WTC11 (cell line): ENCODE measurements around the gene MYO9A. TPM values are rescaled to one million over a fixed set of nuclear protein-coding genes. Genes with fewer than 3 reads are reported as not detected.

ENCODE experiments used
- ATAC-seq: fragments of 200-7000 bp; cut with Tn5 transposase; 2 replicates; pipeline ENCODE4 v1.10.0; 2021; ENCODE audit warnings: mild to moderate bottlenecking, moderate library complexity
- CTCF ChIA-PET: fragments of 300-600 bp; sonication (Branson Sonifier 250); formaldehyde crosslinking; loops from one replicate; lab custom pipeline; 2021; ENCODE audit warnings: antibody characterized with exemption; lab: Charles Lee
- POLR2A ChIA-PET: fragments of 350-600 bp; sonication (Branson Sonifier 250); formaldehyde crosslinking; loops from one replicate; lab custom pipeline; 2021; ENCODE audit warnings: antibody characterized with exemption; lab: Charles Lee
- DNase-seq: peaks from one replicate; pipeline ENCODE4 v3.0.0; 2021; ENCODE audit warnings: low spot score
- H3K27ac Mint-ChIP-seq: 2 replicates; pipeline ENCODE4 v1.8.0; 2021; ENCODE audit warnings: mixed read lengths
- H3K27me3 Mint-ChIP-seq: 2 replicates; pipeline ENCODE4 v1.8.0; 2021; ENCODE audit warnings: low read depth, mild to moderate bottlenecking, moderate library complexity, mixed read lengths
- H3K36me3 Mint-ChIP-seq: 2 replicates; pipeline ENCODE4 v1.8.0; 2021; ENCODE audit warnings: mixed read lengths
- H3K4me1 Mint-ChIP-seq: 2 replicates; pipeline ENCODE4 v1.8.0; 2022; ENCODE audit warnings: mixed read lengths
- H3K4me3 Mint-ChIP-seq: 2 replicates; pipeline ENCODE4 v1.8.0; 2021; ENCODE audit warnings: mild to moderate bottlenecking, moderate library complexity, mixed read lengths
- H3K9me3 Mint-ChIP-seq: 2 replicates; pipeline ENCODE4 v1.8.0; 2021; ENCODE audit warnings: mixed read lengths
- AR ChIP-seq: fragments of 250-450 bp; sonication (Bioruptor Pico); IDR thresholded peaks from 2 replicates; pipeline ENCODE4 v1.9.0; 2021; ENCODE audit warnings: mild to moderate bottlenecking
- CTCF ChIP-seq: fragments of 200-600 bp; IDR thresholded peaks from 2 replicates; pipeline ENCODE4 v1.8.0; 2022; ENCODE audit warnings: antibody characterized with exemption
- E2F5 ChIP-seq: sonication (generic); formaldehyde crosslinking; IDR thresholded peaks from 2 replicates; pipeline ENCODE4 v1.8.1; 2022; ENCODE audit warnings: mild to moderate bottlenecking, moderate library complexity, missing genetic modification reagents
- EMX1 ChIP-seq: fragments of 250-450 bp; sonication (Bioruptor Pico); IDR thresholded peaks from 2 replicates; pipeline ENCODE4 v1.8.0; 2021; ENCODE audit warnings: mild to moderate bottlenecking
- ETV6 ChIP-seq: sonication (generic); formaldehyde crosslinking; IDR thresholded peaks from 2 replicates; pipeline ENCODE4 v1.8.1; 2022; ENCODE audit warnings: mild to moderate bottlenecking, missing genetic modification reagents
- FOXJ3 ChIP-seq: sonication (generic); formaldehyde crosslinking; IDR thresholded peaks from 2 replicates; pipeline ENCODE4 v1.9.0; 2021; ENCODE audit warnings: missing genetic modification reagents, mild to moderate bottlenecking, borderline replicate concordance
- GABPB1 ChIP-seq: sonication (generic); formaldehyde crosslinking; IDR thresholded peaks from 2 replicates; pipeline ENCODE4 v1.8.1; 2023; ENCODE audit warnings: mild to moderate bottlenecking, missing genetic modification reagents
- IRF1 ChIP-seq: sonication (generic); formaldehyde crosslinking; IDR thresholded peaks from 2 replicates; pipeline ENCODE4 v1.8.0; 2023; ENCODE audit warnings: missing genetic modification reagents
- IRF2 ChIP-seq: sonication (generic); formaldehyde crosslinking; IDR thresholded peaks from 2 replicates; pipeline ENCODE4 v1.8.0; 2022; ENCODE audit warnings: low read depth, missing genetic modification reagents, borderline replicate concordance
- JUN ChIP-seq: sonication (generic); formaldehyde crosslinking; IDR thresholded peaks from 2 replicates; pipeline ENCODE4 v1.8.0; 2023; ENCODE audit warnings: mild to moderate bottlenecking, missing genetic modification reagents
- MXD4 ChIP-seq: fragments of 250-450 bp; sonication (Bioruptor Pico); IDR thresholded peaks from 2 replicates; pipeline ENCODE4 v1.8.0; 2021; ENCODE audit warnings: mild to moderate bottlenecking, moderate library complexity, borderline replicate concordance
- TEAD4 ChIP-seq: sonication (generic); formaldehyde crosslinking; IDR thresholded peaks from 2 replicates; pipeline ENCODE4 v1.8.0; 2022; ENCODE audit warnings: mild to moderate bottlenecking, missing genetic modification reagents
- ZNF396 ChIP-seq: fragments of 250-450 bp; sonication (Bioruptor Pico); IDR thresholded peaks from 2 replicates; pipeline ENCODE4 v1.8.0; 2021; ENCODE audit warnings: mild to moderate bottlenecking, moderate library complexity, borderline replicate concordance
- ZNF671 ChIP-seq: fragments of 250-450 bp; sonication (Bioruptor Pico); IDR thresholded peaks from 2 replicates; pipeline ENCODE4 v1.8.0; 2021; ENCODE audit warnings: mild to moderate bottlenecking
- total RNA-seq: library from RNA; stranded (reverse); gene quantifications from 3 replicates; pipeline ENCODE4 v1.2.3, GENCODE V29; 2021
- TF ChIP-seq, protein P1 (sequence below): fragments of 250-450 bp; sonication (Bioruptor Pico); IDR thresholded peaks from 2 replicates; pipeline ENCODE4 v1.9.0; 2021; ENCODE audit warnings: mild to moderate bottlenecking, borderline replicate concordance
- TF ChIP-seq, protein P2 (sequence below): fragments of 250-450 bp; sonication (Bioruptor Pico); IDR thresholded peaks from 2 replicates; pipeline ENCODE4 v2.1.2; 2022; ENCODE audit warnings: mild to moderate bottlenecking, moderate library complexity
- TF ChIP-seq, protein P3 (sequence below): sonication (generic); formaldehyde crosslinking; IDR thresholded peaks from 2 replicates; pipeline ENCODE4 v1.8.0; 2022; ENCODE audit warnings: mild to moderate bottlenecking, missing genetic modification reagents
- TF ChIP-seq, protein P4 (sequence below): sonication (generic); formaldehyde crosslinking; IDR thresholded peaks from 2 replicates; pipeline ENCODE4 v1.8.0; 2022; ENCODE audit warnings: mild to moderate bottlenecking, missing genetic modification reagents

The MYO9A gene
- total RNA-seq, 1 experiment from 2014 or later = 23.5 TPM

DNA sequence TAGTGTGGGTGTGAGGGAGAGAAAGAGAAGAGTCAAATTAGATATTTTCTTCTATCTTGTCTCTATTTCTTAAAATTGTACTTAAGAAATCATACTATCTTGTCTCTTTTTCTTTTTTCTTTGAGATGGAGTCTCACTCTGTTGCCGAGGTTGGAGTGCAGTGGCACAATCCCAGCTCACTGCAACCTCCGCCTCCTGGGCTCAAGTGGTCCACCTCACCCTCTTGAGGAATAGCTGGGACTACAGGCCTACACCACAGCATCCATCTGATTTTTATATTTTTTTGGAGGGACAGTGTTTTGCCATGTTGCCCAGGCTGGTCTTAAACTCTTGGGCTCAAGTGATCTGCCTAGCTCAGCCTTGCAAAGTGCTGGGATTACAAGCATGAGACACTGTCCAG lies 104.2 kb downstream of the MYO9A start (continued):
- TF ChIP-seq CTCF (no peak), IRF2 (CRISPR knock-in tag) (no peak), EMX1 (CRISPR knock-in tag) (no peak), TEAD4 (CRISPR knock-in tag) (no peak), GABPB1 (CRISPR knock-in tag) (no peak), JUN (no peak), AR (CRISPR knock-in tag) (no peak)

DNA sequence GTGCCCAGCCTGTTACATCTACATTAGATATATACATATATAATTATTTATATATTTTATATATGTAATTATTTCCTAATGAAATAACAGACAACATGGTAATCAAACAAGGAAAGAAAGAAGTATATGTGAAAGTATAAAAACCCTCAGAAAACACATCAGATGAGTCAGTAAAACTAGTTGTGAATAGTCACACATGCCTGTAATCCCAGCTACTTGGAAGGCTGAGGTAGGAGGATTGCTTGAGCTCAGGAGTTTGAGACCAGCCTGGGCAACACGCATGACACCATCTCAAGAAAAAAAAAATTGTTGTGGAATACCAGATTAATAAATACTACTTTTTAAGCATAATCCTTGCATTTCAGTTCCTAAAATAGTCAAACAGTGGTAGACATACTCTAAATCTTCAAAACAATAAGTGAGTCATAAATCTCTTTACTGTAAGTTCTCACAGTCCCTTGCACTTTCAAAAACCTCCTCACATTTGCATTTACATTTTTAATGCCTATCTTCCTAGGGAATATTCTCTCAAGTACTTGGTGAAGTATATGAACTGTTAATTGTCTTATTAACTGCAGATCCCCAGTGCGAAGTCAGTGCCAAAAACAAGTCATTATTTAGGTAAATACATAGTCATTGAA lies 106.5 kb downstream of the MYO9A start:
- CTCF ChIA-PET = no interaction called here

More for the DNA sequence above, 106.5 kb downstream of the MYO9A start:
- Mint-ChIP-seq H3K27me3 (no peaks in the 10 kb centered on the region), H3K36me3 (no peaks in the 10 kb centered on the region), H3K4me1 (no peaks in the 10 kb centered on the region), H3K9me3 (no peaks in the 10 kb centered on the region), H3K4me3 (no peak overlapping the region), H3K27ac (no peak overlapping the region)
- no peak for DNase-seq
- ATAC-seq = no peak
- POLR2A ChIA-PET = no interaction called here
- TF ChIP-seq, protein P1, sequence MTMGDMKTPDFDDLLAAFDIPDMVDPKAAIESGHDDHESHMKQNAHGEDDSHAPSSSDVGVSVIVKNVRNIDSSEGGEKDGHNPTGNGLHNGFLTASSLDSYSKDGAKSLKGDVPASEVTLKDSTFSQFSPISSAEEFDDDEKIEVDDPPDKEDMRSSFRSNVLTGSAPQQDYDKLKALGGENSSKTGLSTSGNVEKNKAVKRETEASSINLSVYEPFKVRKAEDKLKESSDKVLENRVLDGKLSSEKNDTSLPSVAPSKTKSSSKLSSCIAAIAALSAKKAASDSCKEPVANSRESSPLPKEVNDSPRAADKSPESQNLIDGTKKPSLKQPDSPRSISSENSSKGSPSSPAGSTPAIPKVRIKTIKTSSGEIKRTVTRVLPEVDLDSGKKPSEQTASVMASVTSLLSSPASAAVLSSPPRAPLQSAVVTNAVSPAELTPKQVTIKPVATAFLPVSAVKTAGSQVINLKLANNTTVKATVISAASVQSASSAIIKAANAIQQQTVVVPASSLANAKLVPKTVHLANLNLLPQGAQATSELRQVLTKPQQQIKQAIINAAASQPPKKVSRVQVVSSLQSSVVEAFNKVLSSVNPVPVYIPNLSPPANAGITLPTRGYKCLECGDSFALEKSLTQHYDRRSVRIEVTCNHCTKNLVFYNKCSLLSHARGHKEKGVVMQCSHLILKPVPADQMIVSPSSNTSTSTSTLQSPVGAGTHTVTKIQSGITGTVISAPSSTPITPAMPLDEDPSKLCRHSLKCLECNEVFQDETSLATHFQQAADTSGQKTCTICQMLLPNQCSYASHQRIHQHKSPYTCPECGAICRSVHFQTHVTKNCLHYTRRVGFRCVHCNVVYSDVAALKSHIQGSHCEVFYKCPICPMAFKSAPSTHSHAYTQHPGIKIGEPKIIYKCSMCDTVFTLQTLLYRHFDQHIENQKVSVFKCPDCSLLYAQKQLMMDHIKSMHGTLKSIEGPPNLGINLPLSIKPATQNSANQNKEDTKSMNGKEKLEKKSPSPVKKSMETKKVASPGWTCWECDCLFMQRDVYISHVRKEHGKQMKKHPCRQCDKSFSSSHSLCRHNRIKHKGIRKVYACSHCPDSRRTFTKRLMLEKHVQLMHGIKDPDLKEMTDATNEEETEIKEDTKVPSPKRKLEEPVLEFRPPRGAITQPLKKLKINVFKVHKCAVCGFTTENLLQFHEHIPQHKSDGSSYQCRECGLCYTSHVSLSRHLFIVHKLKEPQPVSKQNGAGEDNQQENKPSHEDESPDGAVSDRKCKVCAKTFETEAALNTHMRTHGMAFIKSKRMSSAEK (CRISPR knock-in tag) = no peak
- TF ChIP-seq, protein P2, sequence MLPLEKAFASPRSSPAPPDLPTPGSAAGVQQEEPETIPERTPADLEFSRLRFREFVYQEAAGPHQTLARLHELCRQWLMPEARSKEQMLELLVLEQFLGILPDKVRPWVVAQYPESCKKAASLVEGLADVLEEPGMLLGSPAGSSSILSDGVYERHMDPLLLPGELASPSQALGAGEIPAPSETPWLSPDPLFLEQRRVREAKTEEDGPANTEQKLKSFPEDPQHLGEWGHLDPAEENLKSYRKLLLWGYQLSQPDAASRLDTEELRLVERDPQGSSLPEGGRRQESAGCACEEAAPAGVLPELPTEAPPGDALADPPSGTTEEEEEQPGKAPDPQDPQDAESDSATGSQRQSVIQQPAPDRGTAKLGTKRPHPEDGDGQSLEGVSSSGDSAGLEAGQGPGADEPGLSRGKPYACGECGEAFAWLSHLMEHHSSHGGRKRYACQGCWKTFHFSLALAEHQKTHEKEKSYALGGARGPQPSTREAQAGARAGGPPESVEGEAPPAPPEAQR (CRISPR knock-in tag) = no peak
- no peak for TF ChIP-seq IRF1
- TF ChIP-seq, protein P3, sequence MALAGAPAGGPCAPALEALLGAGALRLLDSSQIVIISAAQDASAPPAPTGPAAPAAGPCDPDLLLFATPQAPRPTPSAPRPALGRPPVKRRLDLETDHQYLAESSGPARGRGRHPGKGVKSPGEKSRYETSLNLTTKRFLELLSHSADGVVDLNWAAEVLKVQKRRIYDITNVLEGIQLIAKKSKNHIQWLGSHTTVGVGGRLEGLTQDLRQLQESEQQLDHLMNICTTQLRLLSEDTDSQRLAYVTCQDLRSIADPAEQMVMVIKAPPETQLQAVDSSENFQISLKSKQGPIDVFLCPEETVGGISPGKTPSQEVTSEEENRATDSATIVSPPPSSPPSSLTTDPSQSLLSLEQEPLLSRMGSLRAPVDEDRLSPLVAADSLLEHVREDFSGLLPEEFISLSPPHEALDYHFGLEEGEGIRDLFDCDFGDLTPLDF = no peak
- TF ChIP-seq EMX1 (CRISPR knock-in tag) = no peak
- TF ChIP-seq, protein P4, sequence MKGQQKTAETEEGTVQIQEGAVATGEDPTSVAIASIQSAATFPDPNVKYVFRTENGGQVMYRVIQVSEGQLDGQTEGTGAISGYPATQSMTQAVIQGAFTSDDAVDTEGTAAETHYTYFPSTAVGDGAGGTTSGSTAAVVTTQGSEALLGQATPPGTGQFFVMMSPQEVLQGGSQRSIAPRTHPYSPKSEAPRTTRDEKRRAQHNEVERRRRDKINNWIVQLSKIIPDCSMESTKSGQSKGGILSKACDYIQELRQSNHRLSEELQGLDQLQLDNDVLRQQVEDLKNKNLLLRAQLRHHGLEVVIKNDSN (CRISPR knock-in tag) = no peak
- TF ChIP-seq ZNF396 (CRISPR knock-in tag) = no peak
- no peak for TF ChIP-seq MXD4 (CRISPR knock-in tag)
- no peak for TF ChIP-seq FOXJ3 (CRISPR knock-in tag)
- TF ChIP-seq ETV6 (CRISPR knock-in tag) = no peak
- no peak for TF ChIP-seq E2F5
- no peak for TF ChIP-seq ZNF671 (CRISPR knock-in tag)
